Measurements from ENCODE around the gene SYNPO.

SYNPO gene

GRCh38 chr5:150706776-150707390 lies 66.4 kb downstream of the SYNPO start:
- no peak for TF ChIP-seq CTCF (IDR thresholded peaks at IDR 0.05; ENCODE audit: insufficient read depth, low read length, poor library complexity, severe bottlenecking)
- Histone ChIP-seq H3K4me3 (replicated peaks; ENCODE audit: low read depth, low read length) (no peak overlapping the region), H3K27me3 (replicated peaks; ENCODE audit: control insufficient read depth, insufficient read depth, low read length) (no peaks in the 10 kb centered on the region), H3K36me3 (ENCODE audit: control insufficient read depth, insufficient read depth, low read length) (peaks cover 5% of the 10 kb centered on the region)
- no peak for DNase-seq (ENCODE audit: extremely low read depth, insufficient read length)
